K562 (cell line): ENCODE results near the gene CTAGE9. TPM values are rescaled to one million over a fixed set of nuclear protein-coding genes. Genes with fewer than 3 reads are reported as not detected.

Experiments
- ATAC-seq: fragments of 200-7000 bp; cut with Tn5 transposase; 3 replicates; pipeline ENCODE4 v1.9.1; 2020; ENCODE audit warnings: moderate library complexity
- BruUV-seq: library from RNA; stranded (reverse); fragments of 400-500 nt; replicated peaks from 2 replicates; lab custom pipeline; 2021; lab: Mats Ljungman, UMichigan
- CTCF ChIA-PET: fragments of 300-600 bp; formaldehyde crosslinking; extraction: SDS; loops from one replicate; lab custom pipeline; 2021; ENCODE audit warnings: low intra/inter-chr PET ratio; lab: Yijun Ruan, JAX
- POLR2A ChIA-PET: fragments of 300-600, 350-650 bp; sonication (Branson Sonifier 250); formaldehyde crosslinking; extraction: SDS; loops from one replicate; lab custom pipeline; 2021; ENCODE audit warnings: antibody characterized with exemption, inconsistent platforms; lab: Yijun Ruan, JAX
- DNase-seq, 4 experiments: peaks; one replicate each; pipeline versions ENCODE4 v3.0.0 to v3.0.0-alpha.2; 2011 to 2018; ENCODE audit warnings: low spot score in 3 of 4, mixed read lengths in 3 of 4; ENCODE audit errors: extremely low read depth in 1 of 4
- FAIRE-seq: peaks from 2 replicates; lab custom pipeline; 2011; peaks lifted over from hg19 to GRCh38; lab: Jason Lieb, UNC
- H2AFZ ChIP-seq: 2 replicates; pipeline ENCODE4 v1.6.0; 2011; ENCODE audit warnings: low read depth, low read length, control low read depth, inconsistent platforms
- H3K27ac ChIP-seq: fragments of 200-600 bp; 3 replicates; pipeline ENCODE4 v1.8.0; 2011; ENCODE audit warnings: low read depth, mild to moderate bottlenecking, control low read depth, inconsistent platforms, low read length, moderate library complexity, mixed read lengths; ENCODE audit errors: extremely low read depth
- H3K27me3 ChIP-seq, 2 experiments: fragments of 300-600 bp in 1 of 2; 2 replicates in 1 of 2; 3 replicates in 1 of 2; pipeline versions ENCODE4 v1.6.0 to v1.8.0; 2011; ENCODE audit warnings: inconsistent platforms in 2 of 2, low read length in 2 of 2, mild to moderate bottlenecking in 1 of 2, mixed read lengths in 1 of 2, moderate library complexity in 1 of 2; ENCODE audit not compliant: control insufficient read depth in 2 of 2, insufficient read depth in 2 of 2
- H3K36me3 ChIP-seq: fragments of 300-600 bp; 3 replicates; pipeline ENCODE4 v1.8.0; 2011; ENCODE audit warnings: mild to moderate bottlenecking, low read length, inconsistent platforms; ENCODE audit not compliant: control insufficient read depth, insufficient read depth
- H3K4me1 ChIP-seq, 2 experiments: fragments of 200-600 bp in 1 of 2; replicated peaks in 1 of 2; 2 replicates in 1 of 2; 3 replicates in 1 of 2; pipeline versions ENCODE4 v1.5.1 to v1.8.0; 2011; ENCODE audit warnings: inconsistent platforms in 2 of 2, low read length in 2 of 2, mild to moderate bottlenecking in 1 of 2, mixed read lengths in 1 of 2, moderate library complexity in 1 of 2; ENCODE audit not compliant: control insufficient read depth in 2 of 2, insufficient read depth in 2 of 2
- H3K4me2 ChIP-seq: 2 replicates; pipeline ENCODE4 v1.6.1; 2011; ENCODE audit warnings: low read length, control low read depth, inconsistent platforms, mixed read lengths; ENCODE audit not compliant: insufficient read depth
- H3K4me3 ChIP-seq: fragments of 200-600 bp; sonication (generic), shearing (Covaris generic); 2 replicates; pipeline ENCODE4 v1.5.1; 2016; ENCODE audit warnings: control low read depth, inconsistent platforms
- H3K79me2 ChIP-seq: fragments of 200-600 bp; 3 replicates; pipeline ENCODE4 v1.8.0; 2011; ENCODE audit warnings: low read length, inconsistent platforms; ENCODE audit not compliant: control insufficient read depth, insufficient read depth
- H3K9ac ChIP-seq, 2 experiments: 2 replicates each; pipeline versions ENCODE4 v1.6.0 to v1.6.1; 2011; ENCODE audit warnings: low read depth in 2 of 2, low read length in 2 of 2, control low read depth in 1 of 2, inconsistent platforms in 1 of 2, mild to moderate bottlenecking in 1 of 2, mixed read lengths in 1 of 2; ENCODE audit not compliant: insufficient read depth in 1 of 2
- H3K9me1 ChIP-seq: one replicate; pipeline ENCODE4 v1.6.0; 2011; ENCODE audit warnings: inconsistent platforms, mild to moderate bottlenecking, low read length, moderate library complexity; ENCODE audit not compliant: control insufficient read depth, insufficient read depth
- H3K9me3 ChIP-seq: replicated peaks from 2 replicates; pipeline ENCODE4 v1.5.1; 2011; ENCODE audit warnings: low read depth, low read length, inconsistent platforms; ENCODE audit not compliant: control insufficient read depth, insufficient read depth
- H4K20me1 ChIP-seq: replicated peaks from 2 replicates; pipeline ENCODE4 v1.6.1; 2011; ENCODE audit warnings: low read length, inconsistent platforms, mixed read lengths; ENCODE audit not compliant: control insufficient read depth, insufficient read depth
- ARNT ChIP-seq, 2 experiments: fragments of 450-650 bp; IDR thresholded peaks; 2 replicates each; pipeline ENCODE4 v1.6.1; 2016; ENCODE audit warnings: mild to moderate bottlenecking in 1 of 2
- CHD2 ChIP-seq: IDR thresholded peaks from 2 replicates; pipeline ENCODE4 v1.6.1; 2011; ENCODE audit warnings: low read depth, low read length
- SNAPC5 ChIP-seq: fragments of 250-450 bp; sonication (Bioruptor Pico); IDR thresholded peaks from 2 replicates; pipeline ENCODE4 v1.8.0; 2021; ENCODE audit warnings: moderate library complexity, mild to moderate bottlenecking, inconsistent platforms
- TEAD4 ChIP-seq, 2 experiments: sonication (generic) in 1 of 2; formaldehyde crosslinking in 1 of 2; IDR thresholded peaks; 2 replicates each; pipeline versions ENCODE4 v1.6.1 to v1.8.0; 2012 to 2022; ENCODE audit warnings: borderline replicate concordance in 1 of 2, inconsistent platforms in 1 of 2, low read length in 1 of 2, mild to moderate bottlenecking in 1 of 2, missing genetic modification reagents in 1 of 2
- WGBS: fragments of 100-300 bp; shearing (Covaris generic); methylation state at CpG from one replicate; pipeline ENCODE4 v1.1.6; 2016; ENCODE audit warnings: low coverage, mixed read lengths; ENCODE audit not compliant: insufficient coverage; ENCODE audit errors: missing lambda C conversion rate; 5-methylcytosine and 5-hydroxymethylcytosine counted together
- in situ Hi-C: fragments of 300-500 bp; cut with MboI; formaldehyde crosslinking; loops from 4 replicates; pipeline ENCODE4 v1.15.0; 2018; ENCODE audit warnings: inconsistent platforms, mixed read lengths
- intact Hi-C: fragments of 100-400 bp; cut with micrococcal nuclease; formaldehyde crosslinking; loops from 2 replicates; pipeline ENCODE4 v1.14.2; 2022
- polyA plus RNA-seq, 8 experiments: library from polyadenylated mRNA; depleted of rRNA in 4 of 8; stranded (reverse) in 5 of 8; unstranded in 3 of 8; fragments of >200 nt; fragmentation: Nextera tagmentation in 2 of 8; fragmentation: Illumina TruSeq in 1 of 8; extraction: Ambion mirVana in 2 of 8; extraction: Trizol in 1 of 8; gene quantifications; 2 replicates each; pipeline versions ENCODE4 v1.2.1 to v1.2.3, GENCODE V29; 2011 to 2014; ENCODE audit warnings: inconsistent platforms in 1 of 8, missing spikeins in 1 of 8
- total RNA-seq, 7 experiments: library from RNA; depleted of rRNA in 6 of 7; stranded (reverse); fragments of >200 nt in 6 of 7; fragmentation: Illumina TruSeq in 2 of 7; extraction: Trizol in 2 of 7; gene quantifications; 2 replicates each; pipeline versions ENCODE4 v1.2.1 to v1.2.3, GENCODE V29; 2011 to 2021; ENCODE audit warnings: low replicate concordance in 1 of 7

CTAGE9 gene
- total and polyA plus RNA-seq, 9 of the 15 experiments (the other 6 are each of a cell fraction or from before 2014, with no cell fraction given) = not detected

- BruUV-seq = no TSS peak
- intact Hi-C loops = no loop called here
- CTCF ChIA-PET = no interaction called here
Measured at GRCh38 chr6:131736003-131736596, 25.3 kb upstream of the CTAGE9 start.

GRCh38 chr6:131733376-131734016 lies 22.7 kb upstream of the CTAGE9 start:
- Histone ChIP-seq H3K9me1 (no peaks in the 10 kb centered on the region), H3K36me3 (peaks cover 17% of the 10 kb centered on the region; the same call in 1 of the 3 replicates), H3K4me1 (no peaks in the 10 kb centered on the region), H3K27ac (no peak overlapping the region), H3K9me3 (no peaks in the 10 kb centered on the region), H3K4me2 (no peak overlapping the region), H2AFZ (no peak overlapping the region), H4K20me1 (no peaks in the 10 kb centered on the region)
- intact Hi-C loops = no loop called here
- no peak for ATAC-seq
- 85% methylated on average over 9 of the region's 9 CpGs for WGBS
- no peak for DNase-seq
- no TSS peak for BruUV-seq
- CTCF ChIA-PET = no interaction called here
- FAIRE-seq = no peak
- TF ChIP-seq SNAPC5 (CRISPR knock-in tag) (no peak), TEAD4 (IDR thresholded peaks at IDR 0.05; ENCODE audit: low read length) (no peak), TEAD4 (CRISPR knock-in tag; IDR thresholded peaks at IDR 0.05; ENCODE audit: borderline replicate concordance) (no peak)
- TF ChIP-seq, all 486 proteins: peak for 0
- in situ Hi-C loops = no loop called here
- Histone ChIP-seq H3K9ac (no peak overlapping the region), H3K79me2 (no peaks in the 10 kb centered on the region), H3K27me3 (no peaks in the 10 kb centered on the region), H3K4me3 (no peak overlapping the region)
- POLR2A ChIA-PET = interaction anchor here (0.9 kb wide), 1 partner anchor 12 kb away, joined by 3 read pairs; no protein-coding TSS in a partner anchor

More at GRCh38 chr6:131736003-131736596, 25.3 kb upstream of the CTAGE9 start:
- Histone ChIP-seq H3K9ac (no peak overlapping the region), H3K79me2 (no peaks in the 10 kb centered on the region), H3K4me1 (no peaks in the 10 kb centered on the region), H3K9me3 (no peaks in the 10 kb centered on the region), H3K36me3 (peaks cover 16% of the 10 kb centered on the region; the same call in 1 of the 3 replicates), H3K27ac (no peak overlapping the region), H2AFZ (no peak overlapping the region), H4K20me1 (no peaks in the 10 kb centered on the region), H3K9me1 (no peaks in the 10 kb centered on the region), H3K4me3 (no peak overlapping the region), H3K27me3 (no peaks in the 10 kb centered on the region), H3K4me2 (no peak overlapping the region)
- ATAC-seq (no peak), DNase-seq (no peak), FAIRE-seq (no peak)
- WGBS = 53% methylated on average over 9 of the region's 9 CpGs
- in situ Hi-C loops = no loop called here
- no peak for TF ChIP-seq ARNT (IDR thresholded peaks at IDR 0.05)
- peak; percentile 48; the same call in 1 of the 2 replicates for TF ChIP-seq CHD2
- POLR2A ChIA-PET = no interaction called here
